K562 (cell line): ENCODE results near the gene SLC35G2. TPM values are rescaled to one million over a fixed set of nuclear protein-coding genes. Genes with fewer than 3 reads are reported as not detected.

Experiments used
- CBFA2T3 ChIP-seq: fragments of 450-650 bp; IDR thresholded peaks from 2 replicates; pipeline ENCODE4 v1.6.1; 2017
- CBX8 ChIP-seq: fragments of 200-600 bp; sonication (generic); IDR thresholded peaks from 2 replicates; pipeline ENCODE4 v1.6.1; 2012; ENCODE audit warnings: borderline replicate concordance, mixed run types, low read depth, mild to moderate bottlenecking, moderate library complexity, mixed read lengths, low read length, control low read depth, inconsistent platforms; ENCODE audit not compliant: poor library complexity, severe bottlenecking; ENCODE audit errors: extremely low read depth
- CTBP1 ChIP-seq: fragments of 450-650 bp; IDR thresholded peaks from 2 replicates; pipeline ENCODE4 v1.6.1; 2016; ENCODE audit warnings: borderline replicate concordance
- DNMT1 ChIP-seq: fragments of 450-650 bp; IDR thresholded peaks from 2 replicates; pipeline ENCODE4 v1.6.1; 2016; ENCODE audit warnings: antibody characterized with exemption, mild to moderate bottlenecking
- ETS1 ChIP-seq: conservative IDR thresholded peaks from 2 replicates; pipeline ENCODE4 v1.6.1; 2011; ENCODE audit warnings: low read depth, mild to moderate bottlenecking, low read length; ENCODE audit not compliant: control insufficient read depth
- FIP1L1 ChIP-seq: fragments of 200-400 bp; formaldehyde crosslinking; IDR thresholded peaks from 2 replicates; pipeline ENCODE4 v1.6.1; 2018; ENCODE audit warnings: mild to moderate bottlenecking, low read depth, low read length; ENCODE audit not compliant: poor library complexity, severe bottlenecking
- FOS ChIP-seq: IDR thresholded peaks from 3 replicates; pipeline ENCODE4 v1.6.1; 2011; ENCODE audit not compliant: insufficient read length; ENCODE audit errors: extremely low read depth
- GTF2F1 ChIP-seq: IDR thresholded peaks from 2 replicates; pipeline ENCODE4 v1.6.1; 2011; ENCODE audit warnings: low read depth, low read length, improper control_type of control experiment
- HEY1 ChIP-seq: fragments of 250-450 bp; sonication (Bioruptor Pico); IDR thresholded peaks from 2 replicates; pipeline ENCODE4 v1.5.0; 2020; ENCODE audit warnings: mild to moderate bottlenecking, moderate library complexity, borderline replicate concordance
- KDM1A ChIP-seq, 2 experiments: fragments of 450-650 bp; IDR thresholded peaks; 2 replicates each; pipeline ENCODE4 v1.6.1; 2016; ENCODE audit warnings: mild to moderate bottlenecking in 2 of 2
- MAFG ChIP-seq: fragments of 450-650 bp; conservative IDR thresholded peaks from 2 replicates; pipeline ENCODE4 v1.6.1; 2016; ENCODE audit warnings: missing genetic modification characterization, missing compliant biosample characterization
- MAFK ChIP-seq: IDR thresholded peaks from 2 replicates; pipeline ENCODE4 v1.6.1; 2011; ENCODE audit warnings: low read length, improper control_type of control experiment
- MEIS2 ChIP-seq: fragments of 450-650 bp; IDR thresholded peaks from 2 replicates; pipeline ENCODE4 v1.6.1; 2014; ENCODE audit warnings: mild to moderate bottlenecking; ENCODE audit not compliant: partially characterized antibody
- MIER1 ChIP-seq: fragments of 450-650 bp; IDR thresholded peaks from 2 replicates; pipeline ENCODE4 v1.6.1; 2016; ENCODE audit warnings: antibody characterized with exemption, mild to moderate bottlenecking, low read depth
- NCOA1 ChIP-seq: fragments of 450-650 bp; IDR thresholded peaks from 2 replicates; pipeline ENCODE4 v1.6.1; 2016; ENCODE audit warnings: low read depth
- NFATC3 ChIP-seq: fragments of 450-650 bp; IDR thresholded peaks from 2 replicates; pipeline ENCODE4 v1.6.1; 2017; ENCODE audit warnings: mild to moderate bottlenecking
- NR1H2 ChIP-seq: sonication (generic); formaldehyde crosslinking; IDR thresholded peaks from 2 replicates; pipeline ENCODE4 v1.4.0; 2020; ENCODE audit warnings: mild to moderate bottlenecking, missing genetic modification reagents
- PCBP2 ChIP-seq: fragments of 200-400 bp; formaldehyde crosslinking; IDR thresholded peaks from 2 replicates; pipeline ENCODE4 v1.6.1; 2018; ENCODE audit warnings: low read length, low read depth, mild to moderate bottlenecking, moderate library complexity; ENCODE audit not compliant: poor library complexity, severe bottlenecking
- PTTG1 ChIP-seq: fragments of 450-650 bp; IDR thresholded peaks from 2 replicates; pipeline ENCODE4 v1.6.1; 2016; ENCODE audit warnings: low read depth, mild to moderate bottlenecking, missing genetic modification characterization, missing compliant biosample characterization
- RBM34 ChIP-seq: fragments of 200-400 bp; formaldehyde crosslinking; IDR thresholded peaks from 2 replicates; pipeline ENCODE4 v1.6.1; 2018; ENCODE audit warnings: low read length, borderline replicate concordance; ENCODE audit not compliant: insufficient read depth
- RCOR1 ChIP-seq, 2 experiments: IDR thresholded peaks; 2 replicates each; pipeline ENCODE4 v1.6.1; 2012; ENCODE audit warnings: low read depth in 2 of 2, low read length in 2 of 2, borderline replicate concordance in 1 of 2, improper control_type of control experiment in 1 of 2
- RNF219 ChIP-seq: fragments of 250-450 bp; sonication (Bioruptor Pico); IDR thresholded peaks from 2 replicates; pipeline ENCODE4 v1.5.0; 2022; ENCODE audit warnings: mild to moderate bottlenecking
- TCF7 ChIP-seq: sonication (generic); IDR thresholded peaks from 2 replicates; pipeline ENCODE4 v1.6.1; 2016; ENCODE audit warnings: antibody characterized with exemption, borderline replicate concordance
- TFAP4 ChIP-seq: sonication (generic); formaldehyde crosslinking; IDR thresholded peaks from 2 replicates; pipeline ENCODE4 v1.8.0; 2022; ENCODE audit warnings: missing genetic modification reagents, mild to moderate bottlenecking, moderate library complexity, borderline replicate concordance
- ZBED1 ChIP-seq: IDR thresholded peaks from 2 replicates; pipeline ENCODE4 v1.6.1; 2014
- ZNF133 ChIP-seq: fragments of 250-450 bp; sonication (Bioruptor Pico); IDR thresholded peaks from 2 replicates; pipeline ENCODE4 v1.4.0; 2020; ENCODE audit warnings: mild to moderate bottlenecking
- ZNF764 ChIP-seq: fragments of 250-450 bp; sonication (Bioruptor Pico); IDR thresholded peaks from 2 replicates; pipeline ENCODE4 v1.4.0; 2020; ENCODE audit warnings: low read depth, mild to moderate bottlenecking, moderate library complexity
- ZNF830 ChIP-seq: fragments of 250-450 bp; sonication (Bioruptor Pico); IDR thresholded peaks from 2 replicates; pipeline ENCODE4 v1.5.0; 2021; ENCODE audit warnings: mild to moderate bottlenecking
- polyA plus RNA-seq, 8 experiments: library from polyadenylated mRNA; depleted of rRNA in 4 of 8; stranded (reverse) in 5 of 8; unstranded in 3 of 8; fragments of >200 nt; fragmentation: Nextera tagmentation in 2 of 8; fragmentation: Illumina TruSeq in 1 of 8; extraction: Ambion mirVana in 2 of 8; extraction: Trizol in 1 of 8; gene quantifications; 2 replicates each; pipeline versions ENCODE4 v1.2.1 to v1.2.3, GENCODE V29; 2011 to 2014; ENCODE audit warnings: inconsistent platforms in 1 of 8, missing spikeins in 1 of 8
- total RNA-seq, 7 experiments: library from RNA; depleted of rRNA in 6 of 7; stranded (reverse); fragments of >200 nt in 6 of 7; fragmentation: Illumina TruSeq in 2 of 7; extraction: Trizol in 2 of 7; gene quantifications; 2 replicates each; pipeline versions ENCODE4 v1.2.1 to v1.2.3, GENCODE V29; 2011 to 2021; ENCODE audit warnings: low replicate concordance in 1 of 7

The SLC35G2 gene
- total and polyA plus RNA-seq, 9 of the 15 experiments (the other 6 are each of a cell fraction or from before 2014, with no cell fraction given), result 2.6 to 5.9 (median 3.2) TPM

- TF ChIP-seq ETS1, result no peak
- no peak for TF ChIP-seq MIER1
- TF ChIP-seq RNF219, result no peak
- no peak for TF ChIP-seq FIP1L1
- no peak for TF ChIP-seq ZNF133 (CRISPR knock-in tag)
- TF ChIP-seq HEY1 (CRISPR knock-in tag), result no peak
- TF ChIP-seq MAFK, result no peak
- TF ChIP-seq CTBP1, result peak; percentile 34; the same call in 1 of the 2 replicates
- no peak for TF ChIP-seq NR1H2 (CRISPR knock-in tag)
- 0 out of 2 replicates have a peak, but pooled peaks have one; percentile 14 for TF ChIP-seq MAFG (tag)
- peak; percentile 97 for TF ChIP-seq CBFA2T3
- no peak for TF ChIP-seq RBM34
- no peak for TF ChIP-seq GTF2F1
- no peak for TF ChIP-seq NFATC3
- TF ChIP-seq DNMT1, result no peak
- no peak for TF ChIP-seq PCBP2
- peak in 1 of 2 experiments; percentile 92; a peak in 2 of 4 replicates for TF ChIP-seq RCOR1 (IDR thresholded peaks at IDR 0.05; ENCODE audit: borderline replicate concordance in 1 of 2, low read depth in 2 of 2, low read length in 2 of 2)
- no peak for TF ChIP-seq TFAP4 (CRISPR knock-in tag)
- no peak; the same call in 1 of the 2 replicates for TF ChIP-seq NCOA1
- TF ChIP-seq ZNF830 (CRISPR knock-in tag), result no peak
- peak; percentile 82 for TF ChIP-seq MEIS2
- TF ChIP-seq CBX8, result no peak
- no peak for TF ChIP-seq ZBED1
- TF ChIP-seq KDM1A (IDR thresholded peaks at IDR 0.05), result peak; percentile 96 to 97
- 0 out of 2 replicates have a peak, but pooled peaks have one; percentile 77 for TF ChIP-seq TCF7
- no peak for TF ChIP-seq ZNF764 (CRISPR knock-in tag)
- no peak for TF ChIP-seq PTTG1 (tag)
- TF ChIP-seq FOS, result no peak
Measured at GRCh38 chr3:136899622-136900158, 80.8 kb downstream of the SLC35G2 start (continued).
